ENCODE results near the gene SLITRK1.

The SLITRK1 gene

DNA sequence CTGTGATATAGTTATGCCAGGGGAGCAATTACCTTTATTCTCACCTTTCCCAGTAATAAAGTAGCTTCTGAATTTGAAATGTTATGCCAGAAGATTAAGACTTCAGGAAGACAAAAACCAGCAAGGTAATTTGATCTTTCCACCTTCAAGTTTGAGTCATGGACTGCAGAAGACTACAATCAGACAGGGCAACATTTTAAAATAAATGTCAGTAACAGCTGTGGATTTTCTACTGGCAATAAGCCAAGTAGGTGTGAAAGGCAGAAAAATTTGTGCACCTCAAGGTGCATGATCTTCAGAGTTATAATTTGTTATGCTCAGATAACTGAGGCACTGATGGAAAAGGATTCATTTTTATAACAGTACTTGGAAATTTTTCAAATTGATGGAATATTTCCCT, 54.9 kb downstream of the SLITRK1 start:
- peak; percentile 86 for TF ChIP-seq NFIC (IDR thresholded peaks at IDR 0.05)
- no peak for TF ChIP-seq FOXM1 (IDR thresholded peaks at IDR 0.05; ENCODE audit: borderline replicate concordance, low read depth)
- TF ChIP-seq YY1 (IDR thresholded peaks at IDR 0.05; ENCODE audit: low read depth), result no peak
